H4 (cell line): ENCODE measurements around the gene KCNIP3. TPM values are rescaled to one million over a fixed set of nuclear protein-coding genes. Genes with fewer than 3 reads are reported as not detected.
A peak's percentile ranks its signal among the peaks of the same experiment; 100 is the strongest.

Experiments
- DNase-seq: peaks from one replicate; pipeline ENCODE4 v3.0.0-alpha.2; 2015; ENCODE audit warnings: low spot score
- total RNA-seq: library from RNA; depleted of rRNA; stranded (reverse); fragments of >200 nt; shearing (Covaris generic); gene quantifications from 2 replicates; pipeline ENCODE4 v1.2.3, GENCODE V29; 2014

KCNIP3 gene
- total RNA-seq, 1 experiment from 2014 or later = 4.3 TPM

- DNase-seq = no peak
Observed at GRCh38 chr2:95327861-95328260, 30.7 kb downstream of the KCNIP3 start.

DNA sequence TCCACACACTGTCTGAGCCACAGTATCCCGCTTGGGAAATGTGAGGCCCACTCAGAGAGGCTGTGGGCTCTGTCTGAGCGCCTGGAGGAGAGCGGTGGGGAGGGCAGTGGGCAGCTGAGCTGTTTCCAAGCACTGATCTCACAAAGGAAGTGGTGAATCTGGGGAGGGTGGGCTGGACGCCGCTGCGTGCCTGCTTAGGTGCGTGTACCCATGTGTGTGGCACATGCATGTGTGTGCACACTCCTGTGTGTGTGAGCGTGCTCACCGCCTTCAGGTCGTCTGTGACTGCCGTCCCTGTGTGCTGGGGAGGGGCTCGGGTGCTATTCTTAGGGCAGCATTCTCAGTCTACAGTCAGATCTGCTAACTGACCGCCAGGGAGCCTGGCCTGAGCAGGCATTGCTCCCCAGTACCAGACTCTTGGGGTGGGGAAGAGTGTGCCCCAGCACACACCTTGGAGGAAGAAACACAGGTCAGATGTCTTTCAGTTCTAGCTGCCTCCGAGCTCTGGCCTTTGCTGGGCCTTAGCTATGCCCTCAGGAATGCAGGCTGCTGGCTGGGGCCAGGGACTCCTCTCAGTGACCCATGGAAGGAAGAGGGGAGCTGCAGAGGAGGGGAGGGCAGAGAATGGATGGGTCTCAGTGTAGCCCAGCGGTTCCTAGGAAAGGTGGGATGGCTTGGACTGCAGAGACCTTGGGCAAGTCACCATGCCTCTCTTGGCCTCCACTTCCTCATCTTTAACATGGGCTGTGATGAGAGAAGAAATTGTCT lies 31.4 kb downstream of the KCNIP3 start:
- no peak for DNase-seq

GRCh38 chr2:95329401-95329800 lies 32.3 kb downstream of the KCNIP3 start:
- no peak for DNase-seq

DNA sequence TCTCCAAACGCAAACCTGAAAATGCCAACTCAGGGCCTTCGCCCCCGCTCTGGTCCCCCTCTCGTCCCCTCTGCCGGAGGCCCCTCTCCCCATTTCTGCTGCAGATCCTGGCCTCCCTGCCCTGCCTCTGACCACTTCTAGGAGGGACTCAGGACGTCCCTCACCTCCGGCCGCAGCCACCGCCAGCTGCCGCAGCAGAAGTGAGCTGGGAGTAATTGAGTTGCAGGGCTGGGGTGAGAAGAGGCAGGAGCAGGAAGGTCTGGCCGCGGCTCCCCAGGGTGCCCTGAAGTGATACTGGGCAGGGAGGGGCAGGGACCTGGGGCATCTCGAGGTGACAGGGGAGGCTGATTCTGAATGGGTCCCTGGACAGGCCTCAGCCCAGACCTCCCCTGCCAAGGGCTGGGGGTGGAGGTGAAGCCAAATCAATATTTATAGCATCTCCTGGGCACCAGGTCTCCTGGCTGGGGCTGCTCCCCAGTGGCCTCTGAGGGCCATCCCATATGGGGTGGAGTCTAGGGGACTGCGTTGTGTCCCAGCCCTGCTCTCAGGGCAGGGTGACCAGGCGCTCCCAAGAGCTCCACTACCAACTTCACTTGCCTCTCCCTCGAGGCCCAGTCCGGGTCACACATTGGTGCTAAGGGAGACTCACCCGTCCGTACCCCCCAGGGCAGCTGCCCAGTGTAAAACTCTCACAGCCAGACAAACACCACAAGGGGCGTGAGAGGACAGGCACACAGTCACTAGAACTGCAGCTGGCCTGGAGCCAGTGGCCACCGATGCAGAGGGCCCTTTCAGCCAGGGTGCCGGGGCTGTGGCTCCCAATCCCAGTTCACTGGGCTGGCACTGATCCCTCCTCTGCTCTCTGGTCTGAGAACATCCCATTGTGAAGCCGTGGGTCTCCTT lies 33.0 kb downstream of the KCNIP3 start:
- peak; percentile 32 for DNase-seq

DNA sequence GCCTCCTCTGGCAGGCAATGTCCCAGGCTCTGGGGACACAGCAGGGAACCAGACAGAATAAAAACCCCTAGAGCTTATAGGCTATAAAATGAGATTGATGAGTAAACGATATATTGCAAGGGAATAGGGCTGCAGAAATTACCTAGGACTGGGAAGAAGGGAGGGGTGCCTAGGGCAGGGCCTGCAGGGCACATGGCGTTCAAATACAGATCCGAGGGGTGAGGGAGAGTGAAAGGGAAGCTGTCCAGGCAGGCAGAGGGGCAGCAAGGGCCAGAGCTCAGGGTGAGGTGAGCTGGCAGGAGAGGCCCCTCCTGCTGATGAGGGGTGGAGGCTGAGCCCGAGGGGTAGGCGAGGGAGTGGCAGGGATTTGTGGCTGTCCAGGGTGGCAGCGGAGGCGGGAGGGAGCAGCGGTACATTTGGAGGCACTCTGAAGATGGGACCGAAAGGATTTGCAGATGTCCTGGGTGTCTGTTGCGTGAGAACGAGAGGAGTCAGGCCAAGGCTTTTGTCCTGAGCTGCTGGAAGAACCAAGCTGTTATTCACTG lies 33.7 kb downstream of the KCNIP3 start:
- no peak for DNase-seq

GRCh38 chr2:95331606-95332005 lies 34.5 kb downstream of the KCNIP3 start:
- no peak for DNase-seq

DNA sequence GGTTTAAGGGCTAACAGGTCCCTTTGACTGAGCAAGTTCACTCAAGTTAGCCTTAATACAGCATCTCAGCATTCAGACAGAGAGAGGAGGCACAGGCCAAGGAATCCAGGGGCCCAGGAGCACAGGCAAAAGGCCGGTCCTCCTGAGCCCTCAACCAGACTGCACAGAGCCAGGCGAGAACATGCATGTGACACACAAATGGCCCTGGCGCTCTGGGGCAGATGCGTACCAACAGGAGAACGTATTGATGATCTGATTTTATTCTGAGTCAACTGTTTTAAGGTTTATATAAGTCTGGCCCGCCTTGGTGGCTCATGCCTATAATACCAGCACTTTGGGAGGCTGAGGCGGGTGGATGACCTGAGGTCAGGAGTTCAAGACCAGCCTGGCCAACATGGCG lies 34.9 kb downstream of the KCNIP3 start:
- DNase-seq = no peak

- DNase-seq = no peak
Observed at GRCh38 chr2:95333056-95333455, 35.9 kb downstream of the KCNIP3 start.

- DNase-seq = peak; percentile 97
Observed at GRCh38 chr2:95333888-95334338, 36.8 kb downstream of the KCNIP3 start.

DNA sequence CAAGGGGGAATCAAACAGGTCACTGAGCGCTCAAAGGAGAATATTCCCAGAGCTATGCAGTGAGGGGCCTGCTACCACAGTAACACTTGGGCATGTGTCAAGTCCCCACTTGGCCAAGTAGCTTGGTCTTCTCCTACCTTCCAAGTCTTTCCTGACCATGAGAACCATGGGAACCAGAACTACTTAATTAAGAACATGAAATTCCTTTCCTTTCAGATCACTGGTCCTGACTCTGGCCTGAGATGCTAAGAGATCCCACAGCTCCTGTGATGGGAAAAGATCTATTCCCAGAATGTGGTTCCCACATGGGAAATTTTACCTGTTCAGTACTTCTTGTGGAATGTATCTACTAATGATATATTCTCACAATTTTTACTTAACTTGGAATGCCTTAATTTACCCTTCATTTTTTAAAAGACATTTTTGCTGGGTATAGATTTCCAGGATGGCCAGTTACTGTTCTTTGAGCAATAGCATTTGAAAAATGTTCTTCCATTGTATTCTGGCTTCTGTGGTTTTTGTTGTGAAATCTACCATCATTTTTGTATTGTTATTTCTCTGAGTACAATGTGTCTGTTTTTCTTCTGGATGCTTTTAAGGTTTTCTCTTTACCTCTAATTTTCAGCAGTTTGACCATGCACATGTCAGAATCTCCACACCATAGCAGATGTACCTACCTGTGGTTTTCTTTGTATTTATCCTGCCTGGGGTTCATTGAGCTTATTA lies 37.9 kb downstream of the KCNIP3 start:
- DNase-seq = no peak

DNA sequence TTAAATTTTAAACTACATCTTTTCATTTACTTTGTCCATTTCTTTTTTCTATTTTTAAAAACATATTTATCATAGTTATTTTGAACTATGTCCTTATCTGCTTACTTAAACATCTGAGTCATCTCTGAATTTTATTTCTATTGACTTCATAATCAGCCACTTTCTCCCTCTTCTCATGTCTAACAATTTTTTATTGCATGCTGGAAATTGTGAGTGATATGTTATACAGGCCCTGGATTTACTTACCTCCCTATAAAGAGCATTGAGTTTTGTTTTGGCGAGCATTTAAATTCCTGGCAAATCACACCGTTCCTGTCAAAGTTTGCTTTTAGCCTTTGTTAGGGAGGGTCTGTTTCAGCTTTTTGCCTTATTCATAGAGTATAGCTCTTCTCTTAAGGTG lies 39.3 kb downstream of the KCNIP3 start:
- no peak for DNase-seq

DNA sequence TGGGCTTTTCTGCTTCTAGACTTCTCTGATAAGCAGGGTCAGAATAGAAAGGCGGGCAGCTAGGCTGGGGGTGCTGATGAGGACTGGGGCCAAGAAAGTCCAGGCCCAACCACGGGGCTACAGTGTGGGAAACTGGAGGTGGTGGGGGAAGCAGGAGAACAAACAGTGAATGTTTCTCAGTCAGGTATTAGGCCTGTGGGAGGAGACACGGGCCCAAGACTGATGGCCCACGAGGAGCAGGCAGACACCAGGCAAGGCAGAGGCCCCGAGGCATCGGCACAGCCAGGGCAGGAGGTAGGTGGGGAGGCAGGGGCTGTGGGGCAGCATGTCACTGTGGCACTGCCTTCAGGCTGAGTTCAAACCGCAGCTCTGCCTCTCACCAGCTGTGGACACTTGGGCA lies 40.7 kb downstream of the KCNIP3 start:
- no peak for DNase-seq

DNA sequence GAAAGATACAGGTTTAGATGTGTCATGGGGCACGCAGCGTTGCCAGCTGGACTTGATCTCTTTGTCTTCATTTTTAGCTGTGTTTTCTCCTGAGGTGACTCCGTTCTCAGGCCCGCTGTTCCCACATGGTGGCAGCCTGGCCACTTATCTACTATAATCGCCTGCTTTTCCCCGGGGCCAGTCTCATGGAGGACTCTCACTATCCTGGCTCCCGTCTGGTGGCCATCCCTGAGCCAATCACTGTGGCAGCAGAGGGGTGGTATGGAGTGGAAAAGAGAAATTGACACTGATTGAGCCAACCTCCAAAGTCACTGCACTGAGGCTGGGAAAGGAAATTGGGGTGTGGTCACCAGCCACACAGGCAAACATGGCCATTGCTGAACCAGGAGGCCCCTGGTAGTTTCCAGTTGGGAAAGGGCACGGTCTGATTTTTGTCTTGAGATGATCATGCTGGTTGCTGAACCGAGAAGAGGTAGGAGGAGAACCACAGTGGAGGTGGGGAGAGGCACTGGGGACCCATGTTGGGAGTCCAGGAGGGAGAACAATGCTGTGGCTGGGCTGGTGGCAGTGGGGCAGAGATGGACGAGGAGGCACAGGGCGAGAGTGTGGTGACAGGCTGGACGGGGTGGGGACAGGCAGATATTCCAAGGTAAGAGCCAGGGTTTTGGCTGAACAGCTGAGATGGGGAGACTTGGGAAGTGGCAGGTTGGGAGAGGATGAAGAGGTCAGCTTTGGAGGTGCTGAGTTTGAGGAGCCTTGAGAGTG lies 45.6 kb downstream of the KCNIP3 start:
- DNase-seq = no peak

- DNase-seq = no peak
Observed at GRCh38 chr2:95343429-95344214, 46.5 kb downstream of the KCNIP3 start.

GRCh38 chr2:95344215-95344583 lies 47.1 kb downstream of the KCNIP3 start:
- no peak for DNase-seq

DNA sequence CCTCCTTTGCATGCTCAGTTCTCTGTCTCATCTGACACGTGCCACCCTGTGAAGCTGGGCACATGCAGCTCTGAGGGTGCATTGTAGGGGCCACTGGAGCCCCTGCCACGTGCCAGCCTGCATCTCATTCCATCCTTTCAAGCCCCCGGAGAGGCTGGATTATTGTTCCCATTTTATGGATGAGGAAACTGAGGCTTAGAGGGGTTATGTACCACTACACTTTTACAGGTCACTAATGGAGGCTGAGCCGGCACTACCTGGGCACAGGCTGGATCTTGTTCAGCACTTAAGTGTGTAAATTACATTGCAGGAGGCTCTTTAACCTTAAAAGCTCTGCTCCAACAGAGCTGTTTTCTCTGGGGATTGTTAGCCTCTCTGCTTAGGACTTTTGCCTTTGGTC lies 47.5 kb downstream of the KCNIP3 start:
- no peak for DNase-seq

- DNase-seq = no peak
Observed at GRCh38 chr2:95345081-95345562, 48.0 kb downstream of the KCNIP3 start.

GRCh38 chr2:95345563-95346230 lies 48.5 kb downstream of the KCNIP3 start:
- DNase-seq = peak; percentile 62

GRCh38 chr2:95346231-95346737 lies 49.1 kb downstream of the KCNIP3 start:
- peak; percentile 46 for DNase-seq
